ENCODE data around the gene PI4KA. TPM values are rescaled to one million over a fixed set of nuclear protein-coding genes. Genes with fewer than 3 reads are reported as not detected.
"Not testable (repeated sequence)": the region's sequence is repeated elsewhere in the genome, so short reads cannot be mapped to it uniquely, and the experiment has no call there.

The PI4KA gene
- total RNA-seq, 3 donors from 2014 or later (not counting 1 experiment from before 2014, with no cell fraction given): 208 to 233 (median 215) TPM

GRCh38 chr22:20671409-20672081 lies 187.1 kb downstream of the PI4KA start:
- H3K4me3 Mint-ChIP-seq: no peak overlapping the region
- no peaks in the 10 kb centered on the region for H3K36me3 ChIP-seq (ENCODE audit: control insufficient read depth, insufficient read depth, low read length)
- H3K27ac Mint-ChIP-seq: no peak overlapping the region
- no peaks in the 10 kb centered on the region for H3K4me1 Mint-ChIP-seq
- intact Hi-C loops (cut with micrococcal nuclease): no loop called here
- TF ChIP-seq CTCF (IDR thresholded peaks at IDR 0.05): no peak
- no peaks in the 10 kb centered on the region for H3K36me3 Mint-ChIP-seq
- H3K27me3 ChIP-seq (ENCODE audit: control insufficient read depth, insufficient read depth, low read length): peaks cover 6% of the 10 kb centered on the region
- DNase-seq (no peak), ATAC-seq (no peak)
- H3K4me3 ChIP-seq (ENCODE audit: low read length): no peak overlapping the region
- H3K9me3 Mint-ChIP-seq: no peaks in the 10 kb centered on the region
- H3K27ac ChIP-seq (ENCODE audit: low read length): no peak overlapping the region
- WGBS (ENCODE audit: insufficient coverage): 100% methylated on average over 3 of the region's 6 CpGs
- H3K4me1 ChIP-seq (ENCODE audit: control insufficient read depth, insufficient read depth, low read length): no peaks in the 10 kb centered on the region
- peaks cover 22 to 30% of the 10 kb centered on the region in 2 donors for H3K27me3 Mint-ChIP-seq (ENCODE audit: low read depth in 2 of 2)
- no peaks in the 10 kb centered on the region for H3K9me3 ChIP-seq (ENCODE audit: control insufficient read depth, insufficient read depth, low read length)

DNA sequence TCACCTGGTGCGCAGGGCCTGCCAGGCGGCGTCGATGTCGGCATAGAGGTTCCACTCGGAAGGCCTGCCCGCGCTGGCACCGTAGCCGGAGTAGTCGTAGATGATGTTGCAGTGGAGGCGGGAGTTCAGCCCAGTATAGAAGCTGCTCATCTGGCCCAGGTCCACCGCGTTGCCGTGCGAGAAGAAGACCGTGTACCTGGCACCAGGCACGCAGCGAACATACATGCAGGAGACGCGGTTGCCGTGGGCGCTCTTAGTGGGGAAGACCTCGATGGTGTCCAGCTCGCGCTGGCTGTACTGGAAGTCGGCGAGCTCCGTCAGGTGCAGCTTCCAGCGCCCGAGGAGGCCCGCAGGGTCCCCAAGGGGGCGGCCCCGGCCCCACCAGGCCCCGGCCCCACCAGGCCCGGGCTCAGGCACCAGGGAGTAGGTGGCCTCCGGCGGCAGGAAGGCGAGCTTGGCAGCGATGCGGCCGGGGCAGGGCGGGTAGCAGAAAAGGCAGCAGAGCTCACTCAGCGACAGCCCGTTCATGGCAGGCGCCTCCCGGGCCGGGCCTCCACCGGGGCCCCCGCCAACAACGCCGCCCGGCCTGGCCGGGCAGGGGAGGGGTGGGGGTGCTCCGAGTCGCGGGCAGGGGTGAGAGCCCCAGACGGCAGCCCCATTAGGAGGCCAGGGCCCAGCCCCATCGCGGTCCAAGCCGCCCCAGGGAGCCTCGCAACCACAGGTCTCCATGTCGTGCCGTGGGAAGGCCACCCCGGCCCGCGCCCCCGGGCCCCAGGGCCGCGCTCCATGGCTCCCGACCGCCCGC lies 188.0 kb downstream of the PI4KA start:
- H3K27me3 ChIP-seq (ENCODE audit: control insufficient read depth, insufficient read depth, low read length); H3K27ac Mint-ChIP-seq; DNase-seq; H3K4me1 ChIP-seq (ENCODE audit: control insufficient read depth, insufficient read depth, low read length); H3K9me3 Mint-ChIP-seq; H3K27ac ChIP-seq (ENCODE audit: low read length); H3K36me3 ChIP-seq (ENCODE audit: control insufficient read depth, insufficient read depth, low read length); ATAC-seq; H3K9me3 ChIP-seq (ENCODE audit: control insufficient read depth, insufficient read depth, low read length); H3K4me1 Mint-ChIP-seq; H3K4me3 ChIP-seq (ENCODE audit: low read length); intact Hi-C loops (cut with micrococcal nuclease); H3K36me3 Mint-ChIP-seq: not testable (repeated sequence)
- Mint-ChIP-seq H3K4me3 (peak overlapping the region; percentile 31), H3K27me3 (ENCODE audit: low read depth in 2 of 2) (peaks cover 17 to 21% of the 10 kb centered on the region in 2 donors)
- 55% methylated on average over 73 of the region's 73 CpGs for WGBS (ENCODE audit: insufficient coverage)

DNA sequence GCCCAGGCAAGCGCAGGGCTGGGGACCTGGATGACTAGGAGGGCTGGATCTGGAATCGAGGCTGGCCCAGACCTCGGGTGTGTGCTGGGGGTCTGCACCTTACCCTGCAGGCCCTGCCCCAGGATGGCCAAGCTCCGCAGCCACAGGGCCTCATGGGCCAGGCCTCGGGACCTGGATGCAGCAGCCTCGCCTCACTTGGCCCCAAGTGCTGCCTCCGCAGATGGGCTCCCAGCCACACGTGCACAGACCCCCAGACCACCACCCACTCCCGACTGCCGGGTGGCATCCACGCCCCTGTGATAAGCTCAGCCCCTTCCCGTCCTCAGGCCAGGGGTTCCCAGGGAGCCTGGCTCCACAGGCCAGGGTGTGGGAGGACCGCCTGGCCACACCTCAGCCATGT lies 188.7 kb downstream of the PI4KA start:
- H3K36me3 ChIP-seq (ENCODE audit: control insufficient read depth, insufficient read depth, low read length); H3K9me3 Mint-ChIP-seq; H3K36me3 Mint-ChIP-seq; H3K27ac ChIP-seq (ENCODE audit: low read length); H3K4me1 ChIP-seq (ENCODE audit: control insufficient read depth, insufficient read depth, low read length); H3K27me3 ChIP-seq (ENCODE audit: control insufficient read depth, insufficient read depth, low read length); ATAC-seq; H3K4me3 ChIP-seq (ENCODE audit: low read length); DNase-seq; H3K4me1 Mint-ChIP-seq; intact Hi-C loops (cut with micrococcal nuclease); H3K9me3 ChIP-seq (ENCODE audit: control insufficient read depth, insufficient read depth, low read length); H3K4me3 Mint-ChIP-seq; H3K27ac Mint-ChIP-seq: not testable (repeated sequence)
- H3K27me3 Mint-ChIP-seq (ENCODE audit: low read depth in 2 of 2): peaks cover 10 to 14% of the 10 kb centered on the region in 2 donors
- 90% methylated on average over 10 of the region's 13 CpGs for WGBS (ENCODE audit: insufficient coverage)

DNA sequence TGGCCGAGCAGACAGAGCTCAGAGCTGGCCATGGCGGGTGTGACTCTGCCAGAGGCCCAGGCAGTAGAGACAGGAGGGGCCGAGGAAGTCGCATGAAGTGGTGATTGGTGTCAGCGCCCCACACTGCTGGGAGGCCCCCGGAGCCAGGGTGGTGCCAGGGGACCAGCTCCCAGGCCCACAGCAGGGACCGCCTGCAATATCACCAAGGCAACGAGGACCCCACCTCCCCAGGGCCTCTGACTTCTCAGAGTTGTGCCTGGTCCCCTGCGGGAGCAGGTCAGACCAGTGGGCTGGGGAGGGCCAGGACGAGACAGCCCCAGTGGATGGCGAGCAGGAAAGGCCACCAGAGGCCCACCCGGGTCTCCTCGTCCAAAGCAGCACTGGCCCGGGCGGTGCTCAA lies 189.1 kb downstream of the PI4KA start:
- H3K36me3 ChIP-seq (ENCODE audit: control insufficient read depth, insufficient read depth, low read length); H3K27ac ChIP-seq (ENCODE audit: low read length); H3K4me3 ChIP-seq (ENCODE audit: low read length); H3K4me1 ChIP-seq (ENCODE audit: control insufficient read depth, insufficient read depth, low read length); DNase-seq; H3K9me3 ChIP-seq (ENCODE audit: control insufficient read depth, insufficient read depth, low read length); H3K36me3 Mint-ChIP-seq; ATAC-seq; intact Hi-C loops (cut with micrococcal nuclease); H3K4me1 Mint-ChIP-seq; H3K27me3 ChIP-seq (ENCODE audit: control insufficient read depth, insufficient read depth, low read length); H3K4me3 Mint-ChIP-seq; H3K9me3 Mint-ChIP-seq; H3K27ac Mint-ChIP-seq: not testable (repeated sequence)
- peaks cover 10 to 13% of the 10 kb centered on the region in 2 donors for H3K27me3 Mint-ChIP-seq (ENCODE audit: low read depth in 2 of 2)
- WGBS (ENCODE audit: insufficient coverage): 85% methylated on average over 9 of the region's 15 CpGs

DNA sequence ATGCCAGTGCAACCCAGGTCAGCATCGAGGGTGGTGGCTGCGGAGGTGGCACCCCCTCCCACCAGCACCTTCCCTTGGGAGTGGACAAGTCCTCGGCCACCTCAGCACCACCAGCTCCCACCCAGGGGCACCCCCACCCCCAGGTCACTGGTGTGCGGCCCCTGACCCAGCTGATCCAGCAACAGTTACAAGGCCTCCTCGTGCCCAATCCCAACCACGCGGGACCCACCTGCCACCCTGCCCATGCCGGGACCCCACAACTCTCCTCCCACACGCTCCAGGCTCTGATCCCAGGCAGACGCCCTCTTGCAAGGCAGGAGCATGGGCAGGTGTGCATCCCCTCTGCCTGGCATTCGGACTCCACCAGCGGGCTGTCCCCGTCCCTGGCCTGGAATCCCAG lies 189.8 kb downstream of the PI4KA start:
- H3K27ac Mint-ChIP-seq; H3K36me3 Mint-ChIP-seq; H3K27ac ChIP-seq (ENCODE audit: low read length); H3K4me1 Mint-ChIP-seq; ATAC-seq; H3K27me3 Mint-ChIP-seq (ENCODE audit: low read depth in 2 of 2); intact Hi-C loops (cut with micrococcal nuclease); H3K9me3 ChIP-seq (ENCODE audit: control insufficient read depth, insufficient read depth, low read length); H3K27me3 ChIP-seq (ENCODE audit: control insufficient read depth, insufficient read depth, low read length); H3K4me3 ChIP-seq (ENCODE audit: low read length); DNase-seq; H3K36me3 ChIP-seq (ENCODE audit: control insufficient read depth, insufficient read depth, low read length); H3K4me3 Mint-ChIP-seq; H3K9me3 Mint-ChIP-seq; H3K4me1 ChIP-seq (ENCODE audit: control insufficient read depth, insufficient read depth, low read length): not testable (repeated sequence)
- WGBS (ENCODE audit: insufficient coverage): 80% methylated on average over 8 of the region's 13 CpGs

GRCh38 chr22:20668226-20668625 lies 190.4 kb downstream of the PI4KA start:
- H3K4me3 Mint-ChIP-seq; H3K27me3 Mint-ChIP-seq (ENCODE audit: low read depth in 2 of 2); H3K36me3 Mint-ChIP-seq; ATAC-seq; H3K4me1 ChIP-seq (ENCODE audit: control insufficient read depth, insufficient read depth, low read length); H3K4me3 ChIP-seq (ENCODE audit: low read length); H3K36me3 ChIP-seq (ENCODE audit: control insufficient read depth, insufficient read depth, low read length); H3K27ac Mint-ChIP-seq; H3K9me3 Mint-ChIP-seq; H3K27me3 ChIP-seq (ENCODE audit: control insufficient read depth, insufficient read depth, low read length); DNase-seq; H3K4me1 Mint-ChIP-seq; intact Hi-C loops (cut with micrococcal nuclease); H3K9me3 ChIP-seq (ENCODE audit: control insufficient read depth, insufficient read depth, low read length); H3K27ac ChIP-seq (ENCODE audit: low read length): not testable (repeated sequence)
- 95% methylated on average over 27 of the region's 27 CpGs for WGBS (ENCODE audit: insufficient coverage)

GRCh38 chr22:20667548-20667947 lies 191.1 kb downstream of the PI4KA start:
- H3K27ac ChIP-seq (ENCODE audit: low read length); H3K4me1 Mint-ChIP-seq; H3K4me3 ChIP-seq (ENCODE audit: low read length); DNase-seq; H3K9me3 ChIP-seq (ENCODE audit: control insufficient read depth, insufficient read depth, low read length); H3K27ac Mint-ChIP-seq; H3K27me3 ChIP-seq (ENCODE audit: control insufficient read depth, insufficient read depth, low read length); intact Hi-C loops (cut with micrococcal nuclease); H3K9me3 Mint-ChIP-seq; H3K4me3 Mint-ChIP-seq; H3K36me3 ChIP-seq (ENCODE audit: control insufficient read depth, insufficient read depth, low read length); H3K4me1 ChIP-seq (ENCODE audit: control insufficient read depth, insufficient read depth, low read length); ATAC-seq: not testable (repeated sequence)
- WGBS (ENCODE audit: insufficient coverage): 84% methylated on average over 12 of the region's 27 CpGs
- peaks cover 10 to 12% of the 10 kb centered on the region in 2 donors for H3K27me3 Mint-ChIP-seq (ENCODE audit: low read depth in 2 of 2)
- H3K36me3 Mint-ChIP-seq: peaks cover 12% of the 10 kb centered on the region

Data from natural killer cell (primary cell).